DMS114 treated with DMSO at 0.1 percent for 48 hours (cell line): ENCODE results near the gene ZCCHC8.
"Not testable (repeated sequence)": the region's sequence is repeated elsewhere in the genome, so short reads cannot be mapped to it uniquely, and the experiment has no call there.

Experiments
- DNase-seq: peaks from one replicate; lab custom pipeline; 2025; ENCODE audit not compliant: unreplicated experiment; lab: John Stamatoyannopoulos, UW

The ZCCHC8 gene

DNA sequence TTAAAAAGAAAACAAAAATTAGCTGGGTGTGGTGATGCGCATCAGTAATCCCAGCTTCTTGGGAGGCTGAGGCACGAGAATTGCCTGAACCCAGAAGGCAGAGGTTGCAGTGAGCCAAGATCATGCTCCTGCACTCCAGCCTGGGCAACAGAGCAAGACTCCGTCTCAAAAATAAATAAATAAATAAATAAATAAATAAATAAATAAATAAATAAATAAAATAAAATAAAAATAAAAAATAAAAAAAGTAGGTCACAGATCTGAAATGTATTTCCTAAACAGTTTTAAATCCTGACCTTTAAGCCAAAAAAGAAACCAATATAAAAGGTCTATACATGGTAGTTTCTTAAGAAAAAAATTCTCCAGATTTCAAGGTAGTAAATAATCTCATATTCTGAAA is 12.3 kb upstream of the ZCCHC8 start:
- not testable (repeated sequence) for DNase-seq

- no peak for DNase-seq
Observed at GRCh38 chr12:122508163-122508562, 7.4 kb upstream of the ZCCHC8 start.

GRCh38 chr12:122506393-122506938 is 5.7 kb upstream of the ZCCHC8 start:
- DNase-seq = no peak

- DNase-seq = no peak
Observed at GRCh38 chr12:122505419-122506051, 4.8 kb upstream of the ZCCHC8 start.

DNA sequence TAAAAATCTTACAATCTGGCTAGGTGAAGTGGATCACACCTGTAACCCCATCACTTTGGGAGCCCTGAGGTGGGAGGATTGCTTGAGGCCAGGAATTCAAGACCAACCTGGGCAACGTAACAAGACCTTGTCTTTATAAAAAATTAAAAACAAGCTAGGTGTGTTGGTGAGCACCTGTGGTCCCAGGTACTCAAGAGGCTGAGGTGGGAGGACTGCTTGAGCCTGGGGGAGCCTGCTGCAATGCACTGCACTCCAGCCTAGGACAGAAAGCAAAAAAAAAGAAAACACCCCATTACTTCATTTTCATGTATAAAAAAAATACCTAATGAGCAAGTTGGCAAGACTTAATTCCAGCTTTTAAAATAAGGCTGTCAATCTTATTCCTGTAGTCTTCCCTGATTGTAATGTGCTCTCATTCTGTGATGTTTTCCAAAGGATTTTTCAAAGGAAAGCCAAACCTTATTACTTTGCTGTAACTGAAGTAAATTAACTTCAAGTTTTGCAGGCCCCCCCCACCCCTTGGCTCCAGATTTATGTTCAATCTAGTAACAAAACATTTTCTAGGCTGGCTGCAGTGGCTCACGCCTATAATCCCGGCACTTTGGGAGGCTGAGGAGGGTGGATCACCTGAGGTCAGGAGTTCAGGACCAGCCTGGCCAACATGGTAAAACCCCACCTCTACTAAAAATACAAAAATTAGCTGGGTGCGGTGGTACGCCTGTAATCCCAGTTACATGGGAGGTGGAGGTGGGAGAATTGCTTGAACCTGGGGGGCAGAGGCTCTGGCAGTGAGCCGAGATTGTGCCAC is 3.3 kb upstream of the ZCCHC8 start:
- DNase-seq = no peak

GRCh38 chr12:122503147-122503751 is 2.5 kb upstream of the ZCCHC8 start:
- no peak for DNase-seq

DNA sequence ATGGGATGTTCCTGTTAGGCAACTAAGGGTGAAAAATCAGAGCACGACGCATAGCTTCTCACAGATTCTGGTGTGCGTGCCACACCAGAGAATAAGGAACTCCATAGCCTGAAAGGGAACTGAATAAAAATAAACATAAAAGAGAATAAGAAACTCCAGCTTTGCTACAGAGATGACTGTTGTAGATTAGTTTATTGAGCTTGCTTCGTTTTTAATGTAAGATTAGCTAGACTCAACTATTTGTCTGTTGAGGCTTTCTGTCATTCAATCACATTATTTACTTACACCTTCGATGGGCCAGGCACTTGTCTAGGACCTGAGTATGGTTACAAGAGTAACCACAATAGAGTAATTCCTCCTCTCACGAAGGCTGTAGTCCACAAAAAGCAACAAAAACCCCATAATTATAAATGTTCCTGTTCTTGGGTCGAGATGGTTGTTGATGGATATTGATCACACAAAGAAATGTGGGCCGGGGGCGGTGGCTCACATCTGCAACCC is 807 bp upstream of the ZCCHC8 start:
- DNase-seq = no peak

DNA sequence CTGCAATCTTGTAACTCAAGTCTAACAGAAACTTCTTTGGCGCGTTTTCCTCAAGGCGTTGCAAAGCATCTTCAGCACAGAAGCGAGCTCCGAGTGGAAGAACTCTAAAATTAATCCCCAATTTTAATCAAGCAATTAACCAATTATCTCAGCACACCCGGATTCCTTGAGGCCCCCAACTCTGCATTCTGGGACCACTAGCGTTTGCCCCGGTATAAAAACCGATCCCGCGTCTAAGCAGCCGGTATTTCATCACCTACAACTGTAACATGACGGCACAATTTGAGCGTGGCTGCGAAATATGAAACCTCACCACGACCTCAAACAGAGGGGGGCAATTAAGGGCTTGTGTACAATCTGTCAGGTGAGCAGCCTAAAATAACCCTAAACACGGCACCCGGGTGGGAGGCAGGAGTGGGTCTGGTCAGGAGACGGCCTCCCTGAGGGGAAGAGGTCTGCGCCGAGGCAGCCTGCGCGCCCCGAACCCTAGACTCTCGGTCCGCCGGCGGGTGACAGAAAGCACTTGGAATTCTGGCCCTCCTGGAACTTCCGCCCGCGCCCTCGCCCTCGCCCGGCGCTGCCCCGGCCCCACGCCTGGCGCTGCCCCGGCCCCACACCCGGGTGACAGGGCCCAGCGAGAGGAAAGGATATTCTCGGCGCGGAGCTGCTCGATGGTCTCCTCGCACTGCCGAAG is 594 bp downstream of the ZCCHC8 start:
- DNase-seq = no peak

GRCh38 chr12:122495258-122495657 is 5.5 kb downstream of the ZCCHC8 start:
- DNase-seq = no peak

- DNase-seq = not testable (repeated sequence)
Observed at GRCh38 chr12:122493222-122493621, 7.5 kb downstream of the ZCCHC8 start.

- no peak for DNase-seq
Observed at GRCh38 chr12:122491991-122492390, 8.7 kb downstream of the ZCCHC8 start.

- DNase-seq = no peak
Observed at GRCh38 chr12:122489038-122489437, 11.7 kb downstream of the ZCCHC8 start.

DNA sequence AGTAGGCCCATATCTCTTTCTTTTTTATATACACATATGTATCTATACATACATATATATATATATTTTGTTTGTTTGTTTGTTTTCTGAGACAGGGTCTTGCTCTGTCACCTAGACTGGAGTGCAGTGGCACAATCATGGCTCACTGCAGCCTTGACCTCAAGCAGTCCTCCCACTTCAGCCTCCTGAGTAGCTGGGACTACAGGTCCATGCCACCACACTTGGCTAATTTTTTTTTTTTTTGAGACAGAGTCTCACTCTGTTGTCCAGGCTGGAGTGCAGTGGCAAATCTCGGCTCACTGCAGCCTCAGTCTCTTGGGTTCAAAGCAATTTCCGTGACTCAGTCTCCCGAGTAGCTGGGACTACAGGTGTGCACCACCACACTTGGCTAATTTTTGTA is 12.9 kb downstream of the ZCCHC8 start:
- DNase-seq = not testable (repeated sequence)

- DNase-seq = no peak
Observed at GRCh38 chr12:122486805-122487426, 13.8 kb downstream of the ZCCHC8 start.

DNA sequence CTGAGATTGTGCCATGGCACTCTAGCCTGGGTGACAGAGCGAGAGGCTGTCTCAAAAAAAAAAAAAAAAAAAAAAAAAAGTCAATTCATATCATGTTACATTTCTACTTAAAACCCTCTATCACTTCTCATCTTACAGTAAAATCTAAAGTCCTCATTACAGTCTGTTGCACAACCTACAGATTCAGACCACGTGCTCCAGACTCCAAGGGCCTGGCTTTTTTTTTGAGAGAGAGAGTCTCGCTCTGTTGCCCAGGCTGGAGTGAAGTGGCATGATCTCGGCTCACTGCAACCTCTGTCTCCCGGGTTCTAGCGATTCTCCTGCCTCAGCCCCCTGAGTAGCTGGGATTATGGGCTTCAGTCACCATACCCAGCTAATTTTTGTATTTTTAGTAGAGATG is 14.4 kb downstream of the ZCCHC8 start:
- not testable (repeated sequence) for DNase-seq

DNA sequence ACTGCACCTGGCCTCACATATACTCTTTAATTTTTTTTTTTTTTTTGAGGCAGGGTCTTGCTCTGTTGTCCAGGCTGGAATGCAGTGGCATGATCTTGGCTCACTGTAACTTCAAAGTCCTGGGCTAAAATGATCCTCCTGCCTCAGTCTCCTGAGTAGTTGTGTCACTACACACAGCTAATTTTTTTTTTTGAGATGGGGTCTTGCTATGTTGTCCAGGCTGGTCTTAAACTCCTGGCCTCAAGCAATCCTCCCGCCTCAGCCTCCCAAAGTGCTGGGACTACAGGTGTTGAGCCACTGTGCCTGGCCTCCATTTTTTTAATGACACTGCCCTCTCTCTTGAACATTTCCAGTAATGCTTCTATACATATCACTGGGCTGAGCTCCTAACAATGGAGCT is 16.3 kb downstream of the ZCCHC8 start:
- not testable (repeated sequence) for DNase-seq

- no peak for DNase-seq
Observed at GRCh38 chr12:122483969-122484368, 16.8 kb downstream of the ZCCHC8 start.

- DNase-seq = no peak
Observed at GRCh38 chr12:122481861-122482260, 18.9 kb downstream of the ZCCHC8 start.

DNA sequence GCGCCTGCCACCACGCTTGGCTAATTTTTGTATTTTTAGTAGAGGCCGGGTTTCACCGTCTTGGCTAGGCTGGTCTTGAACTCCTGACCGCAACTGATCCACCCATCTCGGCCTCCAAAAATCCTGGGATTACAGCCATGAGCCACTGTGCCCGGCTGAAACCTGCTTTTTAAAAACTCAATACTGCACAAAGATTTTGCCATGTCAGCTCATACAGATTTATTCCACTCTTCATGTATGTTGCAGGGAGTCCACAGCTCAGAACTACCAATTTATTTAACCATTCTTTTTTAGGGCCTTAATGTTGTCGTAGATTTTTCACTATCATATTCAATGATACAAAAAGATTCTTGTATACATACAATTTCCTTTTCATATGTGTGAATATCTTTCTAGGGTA is 20.0 kb downstream of the ZCCHC8 start:
- DNase-seq = no peak

DNA sequence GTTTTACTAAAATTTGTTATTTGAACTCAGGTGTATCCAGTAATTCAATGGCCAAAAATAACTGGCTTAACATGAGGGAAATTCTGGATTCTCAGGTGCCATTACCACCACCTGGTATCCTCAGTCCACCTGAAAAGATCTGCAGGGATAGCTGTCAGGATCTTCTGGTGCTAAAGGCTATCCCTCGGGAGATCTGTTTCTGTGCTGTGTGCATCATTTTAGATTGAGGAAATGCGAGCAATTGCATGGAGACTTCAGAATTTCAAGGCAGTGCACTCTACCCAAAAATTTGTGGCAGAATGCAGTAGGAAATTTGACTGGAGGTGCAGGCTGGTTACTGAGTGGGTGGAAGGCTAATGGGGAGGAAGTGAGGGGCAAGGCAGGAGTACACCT is 26.4 kb downstream of the ZCCHC8 start:
- no peak for DNase-seq
